ENCODE results near the gene ERBB3.

- TF ChIP-seq CTCF (IDR thresholded peaks at IDR 0.05; ENCODE audit: low read length) (no peak), EZH2 (optimal IDR thresholded peaks at IDR 0.05; ENCODE audit: low read depth, low read length) (no peak), EZH2phosphoT487 (IDR thresholded peaks at IDR 0.05; ENCODE audit: low read length) (no peak)
Measured at GRCh38 chr12:56040963-56041551, 38.9 kb upstream of the ERBB3 start.

Measured in MM.1S (cell line).